A673 (cell line): ENCODE measurements around the gene GAK. TPM values are rescaled to one million over a fixed set of nuclear protein-coding genes. Genes with fewer than 3 reads are reported as not detected.

Experiments used
- BruUV-seq: library from RNA; stranded (reverse); fragments of 400-500 nt; replicated peaks from 2 replicates; lab custom pipeline; 2021; lab: Mats Ljungman, UMichigan
- CTCF ChIA-PET: fragments of 300-600 bp; sonication (Branson Sonifier 250); formaldehyde crosslinking; loops from one replicate; lab custom pipeline; 2022; ENCODE audit warnings: antibody characterized with exemption; lab: Charles Lee
- POLR2A ChIA-PET: fragments of 300-600 bp; sonication (Branson Sonifier 250); formaldehyde crosslinking; loops from one replicate; lab custom pipeline; 2022; ENCODE audit warnings: antibody characterized with exemption; ENCODE audit not compliant: low non-redundant PET; lab: Charles Lee
- DNase-seq: peaks from one replicate; pipeline ENCODE4 v3.0.0-alpha.2; 2015; ENCODE audit warnings: low spot score
- H3K27ac ChIP-seq: fragments of 200-600 bp; sonication (generic); 2 replicates; pipeline ENCODE4 v1.5.1; 2016; ENCODE audit warnings: mixed run types, low read depth, mild to moderate bottlenecking, mixed read lengths, antibody characterized with exemption, low read length; ENCODE audit not compliant: poor library complexity, severe bottlenecking
- H3K27me3 ChIP-seq: fragments of 200-600 bp; sonication (generic); replicated peaks from 2 replicates; pipeline ENCODE4 v1.6.1; 2017; ENCODE audit warnings: mixed run types, low read depth, mild to moderate bottlenecking, mixed read lengths, antibody characterized with exemption, low read length; ENCODE audit not compliant: insufficient read depth, poor library complexity
- H3K36me3 ChIP-seq: fragments of 200-600 bp; sonication (generic); 2 replicates; pipeline ENCODE4 v1.6.1; 2016; ENCODE audit warnings: mixed run types, mild to moderate bottlenecking, mixed read lengths, antibody characterized with exemption, low read length; ENCODE audit not compliant: insufficient read depth, poor library complexity, severe bottlenecking
- H3K4me1 ChIP-seq: fragments of 200-600 bp; sonication (generic); 2 replicates; pipeline ENCODE4 v1.6.1; 2017; ENCODE audit warnings: mixed run types, mild to moderate bottlenecking, mixed read lengths, antibody characterized with exemption, low read length; ENCODE audit not compliant: insufficient read depth, poor library complexity, severe bottlenecking
- H3K4me3 ChIP-seq: fragments of 200-600 bp; sonication (generic); 2 replicates; pipeline ENCODE4 v1.5.1; 2016; ENCODE audit warnings: low read depth, mixed run types, mild to moderate bottlenecking, mixed read lengths, low read length; ENCODE audit not compliant: poor library complexity, severe bottlenecking
- H3K9me3 ChIP-seq: fragments of 200-600 bp; sonication (generic); 2 replicates; pipeline ENCODE4 v1.6.1; 2016; ENCODE audit warnings: mixed run types, low read depth, mild to moderate bottlenecking, mixed read lengths, antibody characterized with exemption, low read length; ENCODE audit not compliant: poor library complexity, severe bottlenecking
- EZH2 ChIP-seq: fragments of 200-600 bp; sonication (generic); IDR thresholded peaks from 2 replicates; pipeline ENCODE4 v1.6.1; 2017; ENCODE audit warnings: borderline replicate concordance, low read depth, mild to moderate bottlenecking, mixed read lengths, antibody characterized with exemption, low read length; ENCODE audit not compliant: poor library complexity, severe bottlenecking
- intact Hi-C: fragments of 100-400 bp; cut with micrococcal nuclease; formaldehyde crosslinking; loops from one replicate; pipeline ENCODE4 v1.10.0; 2022; ENCODE audit not compliant: unreplicated experiment
- total RNA-seq: library from RNA; stranded (reverse); gene quantifications from 2 replicates; pipeline ENCODE4 v1.2.3, GENCODE V29; 2021
- TF ChIP-seq, protein P1 (sequence below): fragments of 300-800, 200-600 bp; sonication (generic); conservative IDR thresholded peaks from 2 replicates; pipeline ENCODE4 v1.5.1; 2017; ENCODE audit warnings: low read depth, mild to moderate bottlenecking, antibody characterized with exemption, low read length, moderate library complexity, mixed read lengths

The GAK gene
- total RNA-seq, 1 experiment from 2014 or later: 96.2 TPM

DNA sequence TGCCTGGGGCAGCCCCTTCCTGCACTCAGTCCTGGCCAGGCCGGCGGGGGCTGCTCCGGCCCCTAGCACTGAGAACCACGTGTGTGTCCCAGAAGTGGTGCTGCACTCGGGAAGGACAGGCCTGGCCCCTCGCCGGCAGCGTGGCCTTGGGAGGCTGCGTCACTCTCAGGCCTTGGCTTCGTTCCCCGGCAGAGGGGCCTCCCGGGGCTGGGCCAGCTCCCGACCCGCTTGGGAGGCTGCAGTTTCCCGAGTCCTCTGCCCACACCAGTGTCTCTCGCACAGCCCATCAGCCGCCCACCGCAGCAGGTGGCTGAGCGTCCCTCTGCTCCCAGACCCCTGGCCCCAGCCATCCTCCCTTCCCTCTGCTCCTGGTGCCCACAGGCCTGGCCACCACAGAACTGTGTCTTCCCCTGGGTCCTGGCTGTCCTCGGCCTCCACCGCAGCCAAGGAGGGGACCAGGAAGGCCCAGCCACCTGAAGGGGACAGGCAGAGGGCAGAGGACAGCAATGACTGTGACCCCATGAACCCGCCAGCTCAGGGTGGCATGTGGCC, 95.3 kb downstream of the GAK start:
- DNase-seq: no peak
- Histone ChIP-seq H3K4me3 (no peak overlapping the region), H3K9me3 (peaks cover 6% of the 10 kb centered on the region), H3K4me1 (no peaks in the 10 kb centered on the region), H3K36me3 (no peaks in the 10 kb centered on the region), H3K27ac (no peak overlapping the region), H3K27me3 (no peaks in the 10 kb centered on the region)
- no TSS peak for BruUV-seq
- intact Hi-C loops: no loop called here
- ChIA-PET POLR2A (no interaction called here), CTCF (no interaction called here)
- TF ChIP-seq, protein P1, sequence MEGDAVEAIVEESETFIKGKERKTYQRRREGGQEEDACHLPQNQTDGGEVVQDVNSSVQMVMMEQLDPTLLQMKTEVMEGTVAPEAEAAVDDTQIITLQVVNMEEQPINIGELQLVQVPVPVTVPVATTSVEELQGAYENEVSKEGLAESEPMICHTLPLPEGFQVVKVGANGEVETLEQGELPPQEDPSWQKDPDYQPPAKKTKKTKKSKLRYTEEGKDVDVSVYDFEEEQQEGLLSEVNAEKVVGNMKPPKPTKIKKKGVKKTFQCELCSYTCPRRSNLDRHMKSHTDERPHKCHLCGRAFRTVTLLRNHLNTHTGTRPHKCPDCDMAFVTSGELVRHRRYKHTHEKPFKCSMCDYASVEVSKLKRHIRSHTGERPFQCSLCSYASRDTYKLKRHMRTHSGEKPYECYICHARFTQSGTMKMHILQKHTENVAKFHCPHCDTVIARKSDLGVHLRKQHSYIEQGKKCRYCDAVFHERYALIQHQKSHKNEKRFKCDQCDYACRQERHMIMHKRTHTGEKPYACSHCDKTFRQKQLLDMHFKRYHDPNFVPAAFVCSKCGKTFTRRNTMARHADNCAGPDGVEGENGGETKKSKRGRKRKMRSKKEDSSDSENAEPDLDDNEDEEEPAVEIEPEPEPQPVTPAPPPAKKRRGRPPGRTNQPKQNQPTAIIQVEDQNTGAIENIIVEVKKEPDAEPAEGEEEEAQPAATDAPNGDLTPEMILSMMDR: no peak
- TF ChIP-seq EZH2: no peak

DNA sequence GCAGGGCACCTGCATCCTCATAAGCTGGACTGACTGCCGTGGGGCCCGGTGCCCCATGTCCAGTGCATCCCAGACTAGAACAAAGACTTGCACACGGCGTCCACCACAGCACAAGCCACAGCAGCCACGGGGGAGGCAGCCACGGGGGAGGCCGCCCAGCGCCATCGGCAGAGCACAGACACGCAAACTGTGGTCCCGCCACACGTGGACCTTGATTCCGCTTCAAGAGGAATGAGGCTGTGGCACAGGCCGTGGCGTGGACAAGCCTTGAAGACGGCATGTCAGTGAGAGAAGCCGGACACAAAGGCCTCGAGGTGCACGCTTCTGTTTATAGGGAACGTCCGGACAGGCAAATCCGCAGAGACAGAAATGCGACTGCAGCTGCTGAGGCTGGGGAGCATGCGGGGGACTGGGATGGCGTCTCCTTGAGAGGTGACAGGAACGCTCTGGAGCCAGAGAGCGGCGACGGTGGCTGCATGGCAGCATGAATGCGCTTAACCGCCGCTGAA, 96.1 kb downstream of the GAK start:
- intact Hi-C loops: no loop called here
- Histone ChIP-seq H3K4me3 (no peak overlapping the region), H3K4me1 (no peaks in the 10 kb centered on the region), H3K27ac (no peak overlapping the region), H3K36me3 (no peaks in the 10 kb centered on the region), H3K27me3 (no peaks in the 10 kb centered on the region), H3K9me3 (peaks cover 6% of the 10 kb centered on the region)
- no TSS peak for BruUV-seq
- DNase-seq: no peak
- ChIA-PET POLR2A (no interaction called here), CTCF (no interaction called here)
- no peak for TF ChIP-seq EZH2
- TF ChIP-seq, protein P1: no peak

DNA sequence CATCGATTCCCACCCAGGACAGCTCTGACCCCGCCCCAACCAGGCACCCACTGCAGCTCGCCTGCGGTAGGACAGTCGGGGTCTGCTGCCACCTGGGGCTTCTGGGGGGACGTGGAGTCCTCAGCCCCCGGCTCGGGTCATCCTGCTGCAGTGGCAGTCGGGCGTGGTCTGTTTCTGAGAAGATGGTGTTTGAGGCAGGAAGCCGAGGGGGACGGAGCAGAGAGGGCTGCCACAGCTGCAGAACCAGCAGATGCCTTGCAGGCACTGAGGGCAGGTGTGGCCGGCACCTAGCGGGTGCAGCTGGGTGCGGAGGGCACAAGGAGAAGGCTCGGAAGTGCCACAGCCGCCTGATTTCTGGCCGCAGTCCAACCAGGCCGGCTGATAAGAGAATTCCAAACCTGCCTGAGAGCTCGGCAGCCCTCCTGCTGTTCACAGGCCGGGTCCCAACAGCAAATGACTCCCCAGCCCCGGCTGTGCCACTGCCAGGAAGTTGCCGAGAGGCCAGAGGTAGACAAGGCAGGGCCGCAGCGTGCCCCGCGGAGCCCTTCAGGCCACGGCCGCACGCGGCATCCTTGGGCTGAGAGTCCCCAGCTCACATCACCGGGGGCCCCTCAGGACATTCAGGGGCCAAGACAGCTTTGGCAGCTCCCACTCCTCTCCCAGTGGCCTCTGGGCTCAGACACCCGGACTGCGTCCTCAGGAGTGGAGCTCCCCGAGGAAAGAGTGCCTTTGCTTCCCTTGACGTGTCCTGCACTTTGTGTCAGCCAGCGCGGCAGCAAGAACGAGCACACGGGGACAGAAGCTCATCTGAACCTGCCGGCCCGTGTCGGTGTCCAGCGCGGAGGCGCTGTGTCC, 96.7 kb downstream of the GAK start:
- CTCF ChIA-PET: no interaction called here
- H3K9me3 ChIP-seq: peaks cover 6% of the 10 kb centered on the region
- H3K36me3 ChIP-seq: no peaks in the 10 kb centered on the region
- intact Hi-C loops: no loop called here
- no TSS peak for BruUV-seq
- H3K4me3 ChIP-seq: no peak overlapping the region
- no peak overlapping the region for H3K27ac ChIP-seq
- TF ChIP-seq, protein P1: no peak
- no peak for TF ChIP-seq EZH2
- no peaks in the 10 kb centered on the region for H3K27me3 ChIP-seq
- DNase-seq: no peak
- no peaks in the 10 kb centered on the region for H3K4me1 ChIP-seq
- POLR2A ChIA-PET: no interaction called here
